HG03045 (cell line): Measurements from ENCODE around the gene ZNF664.

ENCODE experiments used
- ATAC-seq: cut with Tn5 transposase; IDR thresholded peaks from one replicate; pipeline ENCODE4 v1.9.1; 2021; ENCODE audit warnings: mild to moderate bottlenecking, moderate library complexity; ENCODE audit not compliant: unreplicated experiment

Gene ZNF664

GRCh38 chr12:124027753-124028554, 54.9 kb downstream of the ZNF664 start:
- no peak for ATAC-seq

DNA sequence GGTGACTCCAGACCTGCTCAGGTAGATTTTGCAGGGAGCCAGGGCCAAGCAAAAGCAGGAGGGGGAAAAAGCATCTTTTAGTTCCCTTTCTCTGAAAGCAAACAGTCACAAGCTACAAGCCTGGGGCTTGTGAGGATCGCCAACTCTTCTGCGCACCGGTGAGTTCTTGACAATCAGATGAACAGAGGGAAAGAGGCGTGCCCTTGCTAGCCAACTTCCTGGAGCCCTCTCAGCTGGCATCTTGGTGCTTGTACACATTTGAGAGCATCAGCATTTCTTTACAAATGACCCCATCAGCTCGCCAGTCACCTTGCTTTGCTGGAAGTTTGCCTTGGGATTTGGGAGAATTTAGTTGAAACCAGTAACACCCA, 55.5 kb downstream of the ZNF664 start:
- ATAC-seq: no peak

GRCh38 chr12:124030008-124030407, 57.0 kb downstream of the ZNF664 start:
- ATAC-seq: no peak

DNA sequence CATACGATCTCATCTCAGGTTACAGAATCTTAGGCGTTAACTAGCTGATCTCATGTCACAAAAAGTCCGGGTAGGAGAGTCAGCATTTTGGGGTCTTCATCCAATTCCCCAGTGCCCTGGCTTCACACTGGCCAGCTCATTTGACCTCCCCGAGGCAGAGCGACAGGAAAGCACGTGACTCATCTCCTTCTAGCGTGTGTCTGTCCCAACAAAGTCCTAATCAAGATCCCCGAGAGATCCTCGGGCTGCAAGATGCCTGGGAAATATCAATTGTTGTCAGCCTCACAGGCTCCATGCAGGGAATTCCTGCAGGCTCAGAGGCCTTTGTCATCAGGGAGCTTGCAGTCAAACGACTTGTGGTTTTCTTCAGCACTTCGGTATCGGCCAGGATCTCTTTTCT, 57.5 kb downstream of the ZNF664 start:
- no peak for ATAC-seq

DNA sequence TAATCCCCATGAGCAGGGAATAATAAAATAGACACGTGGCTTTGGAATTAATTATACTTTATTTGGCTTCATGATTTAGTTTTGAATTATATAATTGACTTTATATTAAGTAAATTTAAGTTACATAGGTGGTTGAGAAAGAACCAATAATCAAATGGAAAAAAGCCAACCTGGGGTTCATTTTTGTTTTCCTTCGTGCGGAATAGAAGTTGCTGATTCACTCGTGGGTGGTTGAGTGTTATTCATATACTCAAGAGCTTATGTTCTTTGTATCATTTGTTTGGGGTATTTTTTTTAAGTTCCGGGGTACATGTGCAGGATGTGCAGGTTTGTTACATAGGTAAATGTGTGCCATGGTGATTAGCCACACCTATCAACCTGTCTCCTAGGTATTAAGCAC, 58.0 kb downstream of the ZNF664 start:
- no peak for ATAC-seq

DNA sequence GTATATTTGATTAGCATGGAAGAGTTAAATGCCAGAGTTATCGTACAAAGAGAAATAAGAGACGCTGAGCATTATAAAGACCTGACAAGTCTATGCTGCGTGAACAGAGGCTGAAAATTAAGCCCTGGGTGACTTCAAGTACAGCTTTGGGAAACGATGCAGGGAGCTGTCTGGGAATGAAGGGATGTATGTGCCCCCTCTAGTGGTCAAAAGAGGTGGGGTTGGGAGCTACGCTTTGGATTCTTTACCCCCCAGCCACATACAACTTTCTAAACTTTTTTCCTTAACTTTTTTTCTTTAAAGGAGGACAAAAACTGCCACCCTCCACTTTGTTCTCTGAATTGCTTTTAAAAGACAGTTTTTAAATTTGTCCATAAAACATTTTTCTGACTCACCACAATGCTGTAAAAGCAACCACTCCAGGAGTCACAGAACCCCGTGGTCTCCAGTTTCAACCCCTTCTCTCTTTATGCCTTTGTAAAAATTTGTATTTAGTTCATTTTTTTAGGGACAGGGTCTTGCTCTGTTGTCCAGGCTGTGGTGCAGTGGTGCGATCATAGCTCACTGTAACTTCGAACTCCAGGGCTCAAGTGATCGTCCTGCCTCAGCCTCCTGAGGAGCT, 59.4 kb downstream of the ZNF664 start:
- ATAC-seq: no peak

GRCh38 chr12:124033859-124034258, 60.8 kb downstream of the ZNF664 start:
- ATAC-seq: no peak

DNA sequence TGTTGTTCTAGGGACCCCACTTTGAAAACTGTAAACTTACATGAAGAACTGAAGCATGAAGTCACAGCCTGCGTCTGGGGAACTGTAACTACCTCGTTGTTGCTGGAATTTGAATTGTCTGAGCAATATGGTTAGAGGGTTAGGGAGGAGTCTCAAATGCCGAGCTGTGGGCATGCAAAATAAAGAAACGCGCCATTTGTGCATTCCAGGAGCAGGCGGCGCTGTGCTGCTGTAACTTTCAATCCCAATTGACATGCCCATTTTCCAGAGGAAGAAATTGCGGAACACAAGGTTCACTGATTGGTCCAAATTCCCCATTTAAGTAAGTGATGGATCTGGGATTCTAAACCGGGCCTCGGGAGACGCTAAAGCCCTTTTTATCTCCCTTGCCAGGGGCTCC, 61.3 kb downstream of the ZNF664 start:
- no peak for ATAC-seq

DNA sequence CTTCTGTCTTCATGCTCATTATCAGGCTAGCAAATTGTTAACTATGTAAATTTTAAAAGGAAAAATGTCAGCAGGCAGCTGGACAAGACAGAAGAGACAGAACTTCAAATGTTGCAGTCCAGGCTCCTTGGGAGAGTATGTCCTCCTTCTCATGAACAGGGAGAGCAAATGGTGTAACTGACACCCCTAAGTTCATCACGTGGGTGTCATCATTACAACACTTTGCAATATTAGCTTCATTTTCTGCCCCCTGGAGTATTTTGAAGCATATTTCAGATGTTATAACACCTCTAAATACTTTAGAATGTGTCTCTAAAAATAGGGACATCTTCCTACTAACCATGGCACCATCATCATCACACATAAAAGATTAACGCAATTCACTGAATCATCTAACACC, 62.1 kb downstream of the ZNF664 start:
- no peak for ATAC-seq

DNA sequence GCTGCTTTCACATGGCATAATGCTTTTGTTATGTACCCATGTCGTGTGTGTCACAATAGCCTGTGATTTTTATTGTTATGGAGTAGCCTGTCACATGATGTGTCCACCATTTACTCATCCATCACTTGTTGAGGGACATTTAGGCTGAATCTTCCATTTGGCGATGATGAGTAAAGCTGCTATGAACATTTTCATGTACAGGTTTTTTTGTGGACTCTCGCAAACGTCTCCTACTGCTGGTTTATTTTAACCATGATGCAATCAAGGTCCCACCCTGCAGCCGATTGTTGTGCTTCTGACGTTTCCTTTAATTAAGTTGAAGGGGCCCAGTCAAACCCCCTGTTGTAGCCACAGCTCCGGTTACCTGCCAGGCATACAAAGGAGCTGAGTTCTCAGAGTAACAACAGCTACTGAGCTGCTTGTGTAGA, 63.2 kb downstream of the ZNF664 start:
- no peak for ATAC-seq

GRCh38 chr12:124036657-124037109, 63.7 kb downstream of the ZNF664 start:
- no peak for ATAC-seq

DNA sequence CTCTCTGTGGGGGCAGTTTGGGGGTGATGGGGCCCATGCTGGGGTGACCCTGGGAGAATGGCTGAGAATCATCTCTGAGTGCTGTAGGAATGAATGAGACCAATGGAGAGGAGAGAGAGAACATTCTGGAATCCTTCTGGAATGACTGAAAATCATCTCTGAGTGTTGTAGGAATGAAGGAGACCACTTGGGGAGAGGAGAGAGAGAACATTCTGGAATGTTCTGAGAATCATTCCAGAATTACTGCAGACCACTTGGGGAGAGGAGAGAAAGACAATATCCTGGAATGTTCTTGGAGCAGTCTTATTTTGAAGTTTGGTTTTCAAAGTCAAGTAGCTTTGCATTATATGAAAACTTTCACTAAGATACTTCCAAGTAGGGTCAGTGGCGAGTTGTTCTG, 64.3 kb downstream of the ZNF664 start:
- no peak for ATAC-seq

DNA sequence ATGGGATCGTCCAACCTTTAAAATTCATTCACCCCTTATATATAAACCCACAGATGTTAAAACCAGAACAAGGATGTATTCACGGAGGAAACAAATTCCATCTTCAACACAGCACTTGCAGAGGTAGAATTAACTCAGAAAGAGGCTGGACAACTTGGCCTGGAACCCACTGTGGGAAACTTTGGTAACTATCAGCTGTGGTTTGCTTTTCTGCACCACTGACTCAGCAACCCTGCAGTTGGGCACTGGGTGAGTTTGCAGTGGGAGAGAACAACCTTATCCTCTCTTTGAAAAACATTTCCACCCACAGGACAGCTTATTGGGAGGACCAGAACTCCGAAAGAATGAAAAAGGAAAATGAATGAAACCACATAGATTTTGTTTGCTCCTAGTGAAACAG, 66.3 kb downstream of the ZNF664 start:
- no peak for ATAC-seq

DNA sequence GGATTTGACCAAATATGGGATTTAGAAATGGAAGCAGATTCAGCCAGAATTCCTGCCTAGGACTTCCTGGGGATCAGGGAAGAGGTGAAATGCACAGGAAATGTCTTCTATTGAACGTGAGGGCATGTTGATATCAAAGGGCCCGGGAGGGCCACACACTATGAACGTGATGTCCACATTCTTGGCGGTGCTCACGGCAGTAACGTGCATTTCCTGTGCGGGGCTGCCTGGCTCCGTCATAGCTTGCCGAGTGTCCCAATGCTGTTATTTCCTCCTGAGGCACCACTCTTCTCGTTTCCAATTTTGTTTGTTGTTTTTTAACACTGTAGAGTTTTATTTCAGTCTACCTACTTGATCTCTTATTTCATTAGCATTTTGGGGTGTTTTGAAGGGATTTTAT, 67.3 kb downstream of the ZNF664 start:
- ATAC-seq: no peak

GRCh38 chr12:124040737-124041136, 67.7 kb downstream of the ZNF664 start:
- no peak for ATAC-seq

DNA sequence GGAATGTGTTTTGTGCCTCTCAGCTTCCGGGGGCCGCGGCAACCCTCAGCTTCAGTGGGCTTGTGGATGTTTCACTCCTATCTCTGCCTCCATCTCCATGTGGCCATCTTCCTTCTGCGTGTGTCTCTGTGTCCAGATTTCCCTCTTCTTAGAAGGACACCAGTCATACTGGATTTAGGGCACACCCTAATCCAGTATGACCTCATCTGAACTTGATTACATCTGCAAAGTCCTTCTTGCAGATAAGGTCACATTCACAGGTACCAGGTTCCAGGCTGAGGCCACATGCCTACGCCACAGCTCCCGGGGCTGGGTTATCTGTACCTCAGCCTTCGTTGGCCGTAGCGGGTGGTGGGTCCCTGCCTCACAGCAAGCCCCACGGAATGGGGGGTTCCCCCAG, 68.9 kb downstream of the ZNF664 start:
- no peak for ATAC-seq

- no peak for ATAC-seq
These were observed 71.0 kb downstream of the ZNF664 start for GRCh38 chr12:124044021-124044420.

GRCh38 chr12:124044809-124045321, 71.8 kb downstream of the ZNF664 start:
- no peak for ATAC-seq

- ATAC-seq: no peak
These were observed 72.8 kb downstream of the ZNF664 start for GRCh38 chr12:124045671-124046455.

- no peak for ATAC-seq
These were observed 73.4 kb downstream of the ZNF664 start for GRCh38 chr12:124046456-124046740.

- no peak for ATAC-seq
These were observed 74.1 kb downstream of the ZNF664 start for GRCh38 chr12:124047045-124047566.
